ENCODE data around the gene KCNAB1. TPM values are rescaled to one million over a fixed set of nuclear protein-coding genes. Genes with fewer than 3 reads are reported as not detected.
"Not testable (repeated sequence)": the region's sequence is repeated elsewhere in the genome, so short reads cannot be mapped to it uniquely, and the experiment has no call there.

The KCNAB1 gene
- polyA plus RNA-seq, 1 donor (not counting 4 experiments of a cell fraction or from before 2014, with no cell fraction given), result 0.03 TPM

DNA sequence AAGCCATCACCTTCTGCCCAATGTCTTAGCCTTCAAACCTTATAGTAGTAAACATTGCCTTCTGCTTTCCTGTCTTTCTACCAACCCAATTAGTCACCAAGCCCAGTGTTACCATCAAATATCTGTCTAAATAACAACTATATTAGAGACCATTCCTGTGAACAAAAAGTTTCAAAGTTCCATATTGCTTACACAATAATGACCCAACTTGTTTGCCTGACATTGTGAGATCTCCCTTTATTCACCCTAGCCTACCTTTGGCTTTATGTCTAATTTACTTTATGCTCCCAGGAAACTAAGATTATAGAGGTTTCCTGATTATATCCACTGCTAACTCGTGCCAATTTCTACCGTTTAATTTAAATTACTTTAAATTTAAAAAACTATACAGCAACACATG lies 26.0 kb upstream of the KCNAB1 start:
- Histone ChIP-seq H3K9me3 (ENCODE audit: control insufficient read depth, low read depth, low read length) (no peaks in the 10 kb centered on the region), H3K36me3 (ENCODE audit: control insufficient read depth in 2 of 2, extremely low read depth in 1 of 2, insufficient read depth in 2 of 2, low read length in 2 of 2) (no peaks in the 10 kb centered on the region), H3K4me1 (ENCODE audit: control insufficient read depth, extremely low read depth, insufficient read depth, low read length) (no peaks in the 10 kb centered on the region), H3K4me2 (ENCODE audit: control insufficient read depth, extremely low read depth, insufficient read depth, low read depth, low read length) (no peak overlapping the region), H4K20me1 (ENCODE audit: control insufficient read depth, extremely low read depth, insufficient read depth, low read length) (no peaks in the 10 kb centered on the region), H3K27me3 (ENCODE audit: control insufficient read depth, extremely low read depth, insufficient read depth, low read length) (peaks cover 3% of the 10 kb centered on the region), H3K9me1 (ENCODE audit: control insufficient read depth, extremely low read depth, insufficient read depth, low read length) (no peaks in the 10 kb centered on the region), H3K27ac (ENCODE audit: control insufficient read depth, insufficient read depth, low read length) (no peak overlapping the region), H3K4me3 (ENCODE audit: control insufficient read depth in 2 of 3, extremely low read depth in 1 of 3, insufficient read depth in 2 of 3, low read depth in 1 of 3, low read length in 3 of 3) (no peak overlapping the region), H3K79me2 (ENCODE audit: control insufficient read depth, insufficient read depth, low read length) (no peaks in the 10 kb centered on the region), H3K9ac (ENCODE audit: control insufficient read depth, extremely low read depth, insufficient read depth, low read length) (no peak overlapping the region), H2AFZ (ENCODE audit: control insufficient read depth, low read length) (no peak overlapping the region)
- no peak for TF ChIP-seq EZH2 (IDR thresholded peaks at IDR 0.05; ENCODE audit: low read length)
- TF ChIP-seq, protein P1, sequence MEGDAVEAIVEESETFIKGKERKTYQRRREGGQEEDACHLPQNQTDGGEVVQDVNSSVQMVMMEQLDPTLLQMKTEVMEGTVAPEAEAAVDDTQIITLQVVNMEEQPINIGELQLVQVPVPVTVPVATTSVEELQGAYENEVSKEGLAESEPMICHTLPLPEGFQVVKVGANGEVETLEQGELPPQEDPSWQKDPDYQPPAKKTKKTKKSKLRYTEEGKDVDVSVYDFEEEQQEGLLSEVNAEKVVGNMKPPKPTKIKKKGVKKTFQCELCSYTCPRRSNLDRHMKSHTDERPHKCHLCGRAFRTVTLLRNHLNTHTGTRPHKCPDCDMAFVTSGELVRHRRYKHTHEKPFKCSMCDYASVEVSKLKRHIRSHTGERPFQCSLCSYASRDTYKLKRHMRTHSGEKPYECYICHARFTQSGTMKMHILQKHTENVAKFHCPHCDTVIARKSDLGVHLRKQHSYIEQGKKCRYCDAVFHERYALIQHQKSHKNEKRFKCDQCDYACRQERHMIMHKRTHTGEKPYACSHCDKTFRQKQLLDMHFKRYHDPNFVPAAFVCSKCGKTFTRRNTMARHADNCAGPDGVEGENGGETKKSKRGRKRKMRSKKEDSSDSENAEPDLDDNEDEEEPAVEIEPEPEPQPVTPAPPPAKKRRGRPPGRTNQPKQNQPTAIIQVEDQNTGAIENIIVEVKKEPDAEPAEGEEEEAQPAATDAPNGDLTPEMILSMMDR (optimal IDR thresholded peaks at IDR 0.05 in 1 of 3, IDR thresholded peaks at IDR 0.05 in 1 of 3, conservative IDR thresholded peaks at IDR 0.05 in 1 of 3; ENCODE audit: extremely low read depth in 1 of 3, insufficient read depth in 2 of 3, low read length in 3 of 3), result no peak
- DNase-seq (ENCODE audit: low read depth, low spot score) (no peak), FAIRE-seq (no peak)
- dilution Hi-C loops (cut with MboI; ENCODE audit: extremely low pct_ligation_motif_present, low sequenced_read_pairs), result no loop called here

DNA sequence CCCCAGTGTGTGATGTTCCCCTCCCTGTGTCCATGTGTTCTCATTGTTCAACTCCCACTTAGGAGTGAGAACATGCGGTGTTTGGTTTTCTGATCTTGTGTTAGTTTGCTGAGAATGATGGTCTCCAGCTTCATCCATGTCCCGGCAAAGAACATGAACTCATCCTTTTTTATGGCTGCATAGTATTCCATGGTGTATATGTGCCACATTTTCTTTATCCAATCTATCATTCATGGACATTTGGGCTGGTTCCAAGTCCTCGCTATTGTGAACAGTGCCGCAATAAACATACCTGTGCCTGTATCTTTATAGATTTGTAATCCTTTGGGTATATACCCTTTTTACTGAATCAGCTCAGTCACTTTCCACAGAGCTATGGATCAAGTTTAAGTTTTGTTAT lies 24.7 kb upstream of the KCNAB1 start:
- H3K36me3 ChIP-seq (ENCODE audit: control insufficient read depth in 2 of 2, extremely low read depth in 1 of 2, insufficient read depth in 2 of 2, low read length in 2 of 2); H3K9me1 ChIP-seq (ENCODE audit: control insufficient read depth, extremely low read depth, insufficient read depth, low read length); H3K27ac ChIP-seq (ENCODE audit: control insufficient read depth, insufficient read depth, low read length); H3K4me3 ChIP-seq (ENCODE audit: control insufficient read depth in 2 of 3, extremely low read depth in 1 of 3, insufficient read depth in 2 of 3, low read depth in 1 of 3, low read length in 3 of 3); H4K20me1 ChIP-seq (ENCODE audit: control insufficient read depth, extremely low read depth, insufficient read depth, low read length); H3K4me1 ChIP-seq (ENCODE audit: control insufficient read depth, extremely low read depth, insufficient read depth, low read length); DNase-seq (ENCODE audit: low read depth, low spot score); H3K4me2 ChIP-seq (ENCODE audit: control insufficient read depth, extremely low read depth, insufficient read depth, low read depth, low read length); H3K79me2 ChIP-seq (ENCODE audit: control insufficient read depth, insufficient read depth, low read length); H2AFZ ChIP-seq (ENCODE audit: control insufficient read depth, low read length); H3K9me3 ChIP-seq (ENCODE audit: control insufficient read depth, low read depth, low read length); H3K27me3 ChIP-seq (ENCODE audit: control insufficient read depth, extremely low read depth, insufficient read depth, low read length); dilution Hi-C loops (cut with MboI; ENCODE audit: extremely low pct_ligation_motif_present, low sequenced_read_pairs); FAIRE-seq; H3K9ac ChIP-seq (ENCODE audit: control insufficient read depth, extremely low read depth, insufficient read depth, low read length): not testable (repeated sequence)

DNA sequence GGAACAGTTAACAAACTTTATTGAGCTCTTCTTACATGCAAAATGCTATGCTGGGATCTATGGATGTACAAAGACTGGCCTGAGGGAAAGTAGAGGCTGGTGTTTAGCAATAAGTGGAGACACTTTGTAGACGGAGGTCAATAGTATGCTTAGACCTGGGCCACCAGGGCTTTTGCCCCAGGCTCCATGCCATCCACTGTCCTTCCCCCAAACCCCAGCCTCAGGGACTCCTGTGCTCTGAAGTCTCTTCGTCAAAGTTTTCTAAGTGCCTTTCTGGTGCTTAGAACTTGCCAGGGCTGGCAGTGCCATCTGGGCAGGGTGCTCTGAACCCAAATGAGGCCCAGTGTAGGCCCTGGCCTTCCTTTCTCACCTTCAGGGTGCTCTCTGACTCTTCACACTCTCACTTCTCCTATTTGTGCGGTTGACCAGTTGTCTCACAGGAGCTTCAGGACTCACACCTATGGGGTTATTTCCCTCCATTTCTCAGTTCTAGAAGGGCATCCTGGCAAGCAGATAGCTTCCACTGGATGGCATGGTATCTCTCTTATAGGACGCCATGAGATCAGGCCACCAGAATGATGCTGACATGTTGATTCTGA lies 21.8 kb upstream of the KCNAB1 start:
- Histone ChIP-seq H3K79me2 (ENCODE audit: control insufficient read depth, insufficient read depth, low read length) (no peaks in the 10 kb centered on the region), H3K27ac (ENCODE audit: control insufficient read depth, insufficient read depth, low read length) (no peak overlapping the region), H3K9me1 (ENCODE audit: control insufficient read depth, extremely low read depth, insufficient read depth, low read length) (no peaks in the 10 kb centered on the region), H2AFZ (ENCODE audit: control insufficient read depth, low read length) (no peak overlapping the region), H3K9ac (ENCODE audit: control insufficient read depth, extremely low read depth, insufficient read depth, low read length) (no peak overlapping the region), H3K9me3 (ENCODE audit: control insufficient read depth, low read depth, low read length) (no peaks in the 10 kb centered on the region), H4K20me1 (ENCODE audit: control insufficient read depth, extremely low read depth, insufficient read depth, low read length) (no peaks in the 10 kb centered on the region), H3K27me3 (ENCODE audit: control insufficient read depth, extremely low read depth, insufficient read depth, low read length) (peaks cover 3% of the 10 kb centered on the region), H3K36me3 (ENCODE audit: control insufficient read depth in 2 of 2, extremely low read depth in 1 of 2, insufficient read depth in 2 of 2, low read length in 2 of 2) (no peaks in the 10 kb centered on the region), H3K4me3 (ENCODE audit: control insufficient read depth in 2 of 3, extremely low read depth in 1 of 3, insufficient read depth in 2 of 3, low read depth in 1 of 3, low read length in 3 of 3) (no peak overlapping the region), H3K4me1 (ENCODE audit: control insufficient read depth, extremely low read depth, insufficient read depth, low read length) (no peaks in the 10 kb centered on the region), H3K4me2 (ENCODE audit: control insufficient read depth, extremely low read depth, insufficient read depth, low read depth, low read length) (no peak overlapping the region)
- dilution Hi-C loops (cut with MboI; ENCODE audit: extremely low pct_ligation_motif_present, low sequenced_read_pairs), result no loop called here
- DNase-seq (ENCODE audit: low read depth, low spot score), result no peak
- TF ChIP-seq, protein P1 (optimal IDR thresholded peaks at IDR 0.05 in 1 of 3, IDR thresholded peaks at IDR 0.05 in 1 of 3, conservative IDR thresholded peaks at IDR 0.05 in 1 of 3; ENCODE audit: extremely low read depth in 1 of 3, insufficient read depth in 2 of 3, low read length in 3 of 3), result no peak
- no peak for TF ChIP-seq EZH2 (IDR thresholded peaks at IDR 0.05; ENCODE audit: low read length)
- no peak for FAIRE-seq

DNA sequence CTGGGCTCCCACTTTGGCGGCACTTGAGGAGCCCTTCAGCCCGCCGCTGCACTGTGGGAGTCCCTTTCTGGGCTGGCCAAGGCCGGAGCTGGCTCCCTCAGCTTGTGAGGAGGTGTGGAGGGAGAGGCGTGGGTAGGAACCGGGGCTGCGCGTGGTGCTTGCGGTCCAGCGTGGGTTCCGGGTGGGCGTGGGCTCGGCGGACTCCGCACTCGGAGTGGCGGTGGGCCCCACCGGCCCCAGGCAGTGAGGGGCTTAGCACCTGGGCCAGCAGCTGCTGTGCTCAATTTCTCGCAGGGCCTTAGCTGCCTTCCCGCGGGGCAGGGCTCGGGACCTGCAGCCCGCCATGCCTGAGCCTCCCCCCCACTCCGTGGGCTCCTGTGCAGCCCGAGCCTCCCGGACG lies 21.0 kb upstream of the KCNAB1 start:
- H3K4me1 ChIP-seq (ENCODE audit: control insufficient read depth, extremely low read depth, insufficient read depth, low read length); H3K27ac ChIP-seq (ENCODE audit: control insufficient read depth, insufficient read depth, low read length); H2AFZ ChIP-seq (ENCODE audit: control insufficient read depth, low read length); H3K36me3 ChIP-seq (ENCODE audit: control insufficient read depth in 2 of 2, extremely low read depth in 1 of 2, insufficient read depth in 2 of 2, low read length in 2 of 2); H3K79me2 ChIP-seq (ENCODE audit: control insufficient read depth, insufficient read depth, low read length); H3K9me1 ChIP-seq (ENCODE audit: control insufficient read depth, extremely low read depth, insufficient read depth, low read length); DNase-seq (ENCODE audit: low read depth, low spot score); dilution Hi-C loops (cut with MboI; ENCODE audit: extremely low pct_ligation_motif_present, low sequenced_read_pairs); H3K4me3 ChIP-seq (ENCODE audit: control insufficient read depth in 2 of 3, extremely low read depth in 1 of 3, insufficient read depth in 2 of 3, low read depth in 1 of 3, low read length in 3 of 3); H3K4me2 ChIP-seq (ENCODE audit: control insufficient read depth, extremely low read depth, insufficient read depth, low read depth, low read length); H3K27me3 ChIP-seq (ENCODE audit: control insufficient read depth, extremely low read depth, insufficient read depth, low read length); FAIRE-seq; H3K9me3 ChIP-seq (ENCODE audit: control insufficient read depth, low read depth, low read length); H4K20me1 ChIP-seq (ENCODE audit: control insufficient read depth, extremely low read depth, insufficient read depth, low read length); H3K9ac ChIP-seq (ENCODE audit: control insufficient read depth, extremely low read depth, insufficient read depth, low read length): not testable (repeated sequence)

All from keratinocyte (primary cell).